ENCODE results near the gene RAD54L.

GRCh38 chr1:46223472-46223943, 24.1 kb upstream of the RAD54L start:
- TF ChIP-seq CTCF (IDR thresholded peaks at IDR 0.05; ENCODE audit: low read depth, low read length), result peak; percentile 93
- no peak for TF ChIP-seq EZH2phosphoT487 (IDR thresholded peaks at IDR 0.05; ENCODE audit: low read depth)

All from OCI-LY3 (cell line).